HG03439 (cell line): ENCODE data around the gene AKR1A1.
A peak's percentile ranks its signal among the peaks of the same experiment; 100 is the strongest.
"Not testable (repeated sequence)": the region's sequence is repeated elsewhere in the genome, so short reads cannot be mapped to it uniquely, and the experiment has no call there.

Experiments used
- ATAC-seq: cut with Tn5 transposase; IDR thresholded peaks from one replicate; pipeline ENCODE4 v1.9.1; 2021; ENCODE audit warnings: mild to moderate bottlenecking, moderate library complexity; ENCODE audit not compliant: unreplicated experiment

AKR1A1 gene

GRCh38 chr1:45550401-45551351 is at the start of gene AKR1A1:
TSS of gene AKR1A1 (plus strand) at chr1:45550826. CDS start at chr1:45561795, 10,969 bp downstream.
- ATAC-seq = peak; percentile 87

- ATAC-seq = no peak
Observed at GRCh38 chr1:45501505-45501859, 49.1 kb upstream of the AKR1A1 start.

- no peak for ATAC-seq
Observed at GRCh38 chr1:45503462-45504360, 46.9 kb upstream of the AKR1A1 start.

GRCh38 chr1:45507195-45507594 is 43.4 kb upstream of the AKR1A1 start:
- ATAC-seq = no peak

DNA sequence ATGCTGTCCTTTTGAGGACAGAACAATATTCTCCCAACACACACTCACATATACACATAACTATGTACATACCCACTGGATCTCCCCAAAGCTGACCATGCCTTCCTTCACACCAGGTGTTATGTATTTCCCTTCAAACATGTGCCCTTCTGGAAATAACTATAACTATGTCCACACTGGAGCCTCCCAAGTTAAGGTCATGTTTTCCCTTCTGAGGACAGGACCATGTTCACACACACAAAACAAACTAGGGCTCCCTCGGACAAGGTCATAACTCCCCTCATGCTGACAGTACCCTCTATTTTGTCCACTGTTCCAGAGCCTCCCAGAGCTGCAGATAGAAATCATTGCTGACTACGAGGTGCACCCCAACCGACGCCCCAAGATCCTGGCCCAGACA is 42.7 kb upstream of the AKR1A1 start:
- no peak for ATAC-seq

DNA sequence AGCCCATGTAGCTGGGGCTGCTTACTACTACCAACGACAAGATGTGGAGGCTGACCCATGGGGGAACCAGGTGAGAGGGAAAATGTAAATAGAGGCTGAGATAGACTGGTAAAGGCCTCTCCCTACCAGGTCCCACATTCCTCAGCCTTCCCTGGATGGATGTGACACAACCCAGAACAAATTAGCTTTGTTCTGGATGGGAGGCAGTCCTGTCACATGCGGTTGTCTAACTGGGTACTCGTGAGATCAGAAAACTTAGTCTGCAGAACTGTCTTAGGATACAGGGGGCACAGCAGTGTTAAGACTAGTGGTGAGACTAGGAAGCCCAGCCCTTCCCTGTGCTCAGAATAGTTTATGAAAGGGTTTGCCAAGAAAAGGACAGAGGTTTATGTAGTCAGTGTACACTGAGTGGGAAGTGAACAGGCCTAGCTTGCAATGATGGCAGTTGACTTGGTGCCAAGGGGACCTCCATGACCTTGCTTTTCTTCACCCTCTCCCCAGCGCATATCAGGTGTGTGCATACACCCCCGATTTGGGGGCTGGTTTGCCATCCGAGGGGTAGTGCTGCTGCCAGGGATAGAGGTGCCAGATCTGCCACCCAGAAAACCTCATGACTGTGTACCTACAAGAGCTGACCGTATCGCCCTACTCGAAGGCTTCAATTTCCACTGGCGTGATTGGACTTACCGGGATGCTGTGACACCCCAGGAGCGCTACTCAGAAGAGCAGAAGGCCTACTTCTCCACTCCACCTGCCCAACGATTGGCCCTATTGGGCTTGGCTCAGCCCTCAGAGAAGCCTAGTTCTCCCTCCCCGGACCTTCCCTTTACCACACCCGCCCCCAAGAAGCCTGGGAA is 42.1 kb upstream of the AKR1A1 start:
- no peak for ATAC-seq

DNA sequence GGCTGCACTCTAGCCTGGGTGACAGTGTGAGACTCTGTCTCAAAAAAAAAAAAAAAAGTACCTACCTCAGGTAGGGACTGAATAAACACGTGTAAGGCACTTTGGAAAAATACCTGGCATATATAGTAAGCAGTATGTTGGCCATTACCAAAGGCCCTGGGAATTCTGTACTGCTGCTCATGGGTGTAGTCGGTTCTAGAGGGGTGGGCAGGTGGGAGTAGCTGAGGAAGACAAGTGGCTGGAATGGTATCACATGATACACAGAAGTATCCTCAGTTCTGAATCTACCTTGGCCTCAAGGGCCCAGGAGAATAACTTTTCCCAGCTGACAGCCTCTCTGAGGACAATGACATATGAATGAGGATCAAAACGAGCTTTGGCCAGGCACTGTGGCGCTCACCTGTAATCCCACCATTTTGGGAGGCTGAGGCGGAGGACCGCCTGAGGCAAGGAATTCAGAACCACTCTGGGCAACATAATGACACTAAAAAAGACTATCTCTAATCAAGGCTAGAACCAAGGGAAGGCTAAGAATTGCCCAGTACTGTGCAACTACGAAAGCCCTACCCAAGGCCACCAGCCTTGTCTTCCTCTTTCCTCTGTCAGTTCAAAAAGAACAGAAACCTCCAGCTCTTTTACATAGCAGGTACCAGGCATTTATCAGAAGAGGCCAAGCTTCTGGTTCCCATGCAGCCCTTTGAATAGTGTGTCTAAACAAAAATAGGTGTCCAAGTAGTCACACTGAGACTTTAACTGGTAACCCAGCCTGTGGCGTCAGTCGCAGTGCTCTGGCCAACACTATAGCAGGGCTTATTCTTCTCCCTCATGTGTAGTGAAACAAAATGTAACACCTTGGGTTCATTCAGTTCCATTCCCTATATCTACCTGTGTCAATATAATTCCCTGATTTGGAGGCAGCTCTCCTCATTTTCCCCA is 40.3 kb upstream of the AKR1A1 start:
- no peak for ATAC-seq

DNA sequence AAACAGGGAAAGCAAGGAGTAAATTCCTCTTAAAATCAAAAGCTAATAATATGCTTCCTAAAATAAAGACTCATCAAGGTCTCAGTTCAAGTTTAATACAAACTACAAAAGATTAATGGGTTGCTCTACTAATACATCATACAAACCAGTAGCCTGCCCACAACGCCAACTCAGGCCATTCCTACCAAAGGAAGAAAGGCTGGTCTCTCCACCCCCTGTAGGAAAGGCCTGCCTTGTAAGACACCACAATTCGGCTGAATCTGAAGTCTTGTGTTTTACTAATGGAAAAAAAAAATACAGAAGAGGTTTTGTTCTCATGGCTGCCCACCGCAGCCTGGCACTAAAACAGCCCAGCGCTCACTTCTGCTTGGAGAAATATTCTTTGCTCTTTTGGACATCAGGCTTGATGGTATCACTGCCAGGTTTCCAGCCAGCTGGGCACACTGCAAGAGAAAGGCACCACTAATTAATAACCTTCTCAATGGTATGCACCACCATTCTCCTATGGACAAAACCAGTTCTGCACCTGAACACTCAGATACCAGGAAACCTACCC is 39.6 kb upstream of the AKR1A1 start:
- no peak for ATAC-seq

- no peak for ATAC-seq
Observed at GRCh38 chr1:45512641-45513054, 38.0 kb upstream of the AKR1A1 start.

DNA sequence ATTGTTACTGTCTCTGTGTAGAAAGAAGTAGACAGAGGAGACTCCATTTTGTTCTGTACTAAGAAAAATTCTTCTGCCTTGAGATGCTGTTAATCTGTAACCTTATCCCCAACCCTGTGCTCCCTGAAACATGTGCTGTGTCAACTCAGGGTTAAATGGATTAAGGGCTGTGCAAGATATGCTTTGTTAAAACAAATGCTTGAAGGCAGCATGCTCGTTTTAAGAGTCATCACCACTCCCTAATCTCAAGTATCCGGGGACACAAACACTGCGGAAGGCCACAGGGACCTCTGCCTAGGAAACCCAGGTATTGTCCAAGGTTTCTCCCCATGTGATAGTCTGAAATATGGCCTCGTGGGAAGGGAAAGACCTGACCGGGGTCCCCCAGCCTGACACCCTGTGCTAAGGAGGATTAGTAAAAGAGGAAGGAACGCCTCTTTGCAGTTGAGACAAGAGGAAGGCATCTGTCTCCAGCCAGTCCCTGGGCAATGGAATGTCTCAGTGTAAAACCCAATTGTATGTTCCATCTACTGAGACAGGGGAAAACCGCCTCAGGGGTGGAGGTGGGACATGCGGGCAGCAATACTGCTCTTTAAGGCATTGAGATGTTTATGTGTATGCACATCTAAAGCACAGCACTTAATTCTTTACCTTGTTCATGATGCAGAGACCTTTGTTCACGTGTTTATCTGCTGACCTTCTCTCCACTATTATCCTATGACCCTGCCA is 36.9 kb upstream of the AKR1A1 start:
- ATAC-seq = not testable (repeated sequence)

- ATAC-seq = no peak
Observed at GRCh38 chr1:45516036-45516435, 34.6 kb upstream of the AKR1A1 start.

GRCh38 chr1:45516465-45516864 is 34.2 kb upstream of the AKR1A1 start:
- no peak for ATAC-seq

DNA sequence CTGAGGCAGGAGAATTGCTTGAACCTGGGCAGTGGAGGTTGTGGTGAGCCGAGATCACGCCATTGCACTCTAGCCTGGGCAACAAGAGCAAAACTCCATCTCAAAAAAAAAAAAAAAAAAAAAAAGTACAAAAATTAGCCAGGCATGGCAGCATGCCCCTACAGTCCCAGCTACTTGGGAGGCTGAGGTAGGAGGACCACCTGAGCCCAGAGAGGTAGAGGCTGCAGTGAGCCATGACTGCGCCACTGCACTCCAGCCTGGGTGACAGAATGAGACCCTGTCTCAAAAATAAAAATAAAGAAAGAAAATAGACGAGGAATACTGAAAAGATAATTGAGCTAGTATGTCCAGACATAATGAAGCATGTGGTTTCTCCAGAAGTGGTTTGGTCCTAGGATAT is 32.3 kb upstream of the AKR1A1 start:
- ATAC-seq = not testable (repeated sequence)

DNA sequence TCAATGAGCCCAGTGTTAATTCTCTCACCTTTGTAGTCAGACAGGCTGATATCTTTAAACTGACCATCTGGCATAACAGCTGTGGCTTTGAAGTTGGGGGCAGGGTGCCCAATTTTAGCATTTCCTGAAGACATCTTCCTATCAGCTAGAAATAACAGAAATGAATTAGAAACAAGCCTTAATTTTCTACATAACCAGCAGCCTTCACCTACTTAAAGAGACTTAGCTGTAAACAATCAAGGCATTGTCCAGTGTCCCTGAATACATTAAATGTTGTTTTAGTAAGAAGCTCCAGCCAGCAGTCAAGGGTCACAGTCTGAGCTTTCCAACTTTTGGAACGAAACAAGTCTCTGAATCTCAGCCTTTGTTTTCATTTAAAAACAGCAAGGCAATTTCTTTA is 31.7 kb upstream of the AKR1A1 start:
- ATAC-seq = no peak

DNA sequence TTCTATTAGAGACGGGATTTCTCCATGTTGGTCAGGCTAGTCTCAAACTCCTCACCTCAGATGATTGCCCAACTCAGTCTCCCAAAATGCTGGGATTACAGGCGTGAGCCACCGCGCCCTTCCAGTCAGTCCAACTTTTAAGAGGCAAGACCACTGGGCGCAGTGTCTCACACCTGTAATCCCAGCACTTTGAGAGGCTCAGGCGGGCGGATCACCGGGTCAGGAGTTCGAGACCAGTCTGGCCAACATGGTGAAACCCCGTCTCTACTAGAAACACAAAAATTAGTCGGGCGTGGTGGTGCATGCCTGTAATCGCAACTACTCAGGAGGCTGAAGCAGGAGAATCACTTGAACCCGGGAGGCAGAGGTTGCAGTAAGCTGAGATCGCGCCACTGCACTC is 30.9 kb upstream of the AKR1A1 start:
- ATAC-seq = not testable (repeated sequence)

GRCh38 chr1:45521413-45522323 is 29.0 kb upstream of the AKR1A1 start, which contains the start of gene PRDX1:
TSS of gene PRDX1 (minus strand) at chr1:45521884. CDS start at chr1:45519043, 2,841 bp downstream.
- ATAC-seq = peak; percentile 84

GRCh38 chr1:45522324-45523104 is 28.1 kb upstream of the AKR1A1 start:
- ATAC-seq = no peak
